Peyer's patch (tissue), 4 donors: ENCODE results near the gene TRPC1. TPM values are rescaled to one million over a fixed set of nuclear protein-coding genes. Genes with fewer than 3 reads are reported as not detected.

ENCODE experiments used
- DNase-seq, 3 donors: peaks; one replicate each; pipeline ENCODE4 v3.0.0-alpha.2; 2017 to 2019
- H3K27ac ChIP-seq, 4 donors: fragments of 200-600 bp; sonication (generic); one replicate each; pipeline ENCODE4 v1.5.1; 2016 to 2019
- H3K27me3 ChIP-seq, 2 donors: fragments of 200-600 bp; sonication (generic); one replicate each; pipeline ENCODE4 v1.5.1; 2019
- H3K36me3 ChIP-seq, 3 donors: fragments of 200-600 bp; sonication (generic); one replicate each; pipeline ENCODE4 v1.5.1; 2016 to 2019
- H3K4me1 ChIP-seq, 4 donors: fragments of 200-600 bp; sonication (generic); one replicate each; pipeline ENCODE4 v1.5.1; 2016 to 2019
- H3K4me3 ChIP-seq, 4 donors: fragments of 200-600 bp; sonication (generic); 1 replicate in 3 of 4; 2 replicates in 1 of 4; pipeline ENCODE4 v1.5.1; 2016 to 2019; ENCODE audit warnings: mild to moderate bottlenecking in 1 of 4
- H3K9me3 ChIP-seq, 4 donors: fragments of 200-600 bp; sonication (generic); one replicate each; pipeline ENCODE4 v1.5.1; 2016 to 2019; ENCODE audit warnings: mild to moderate bottlenecking in 1 of 4
- POLR2A ChIP-seq, 2 donors: fragments of 450-650 bp; IDR thresholded peaks; one replicate each; pipeline ENCODE4 v1.5.1; 2017; ENCODE audit warnings: antibody characterized with exemption in 2 of 2, mild to moderate bottlenecking in 2 of 2, moderate library complexity in 2 of 2
- total RNA-seq, 4 donors: library from RNA; depleted of rRNA; stranded (reverse); fragments of >200 nt; gene quantifications; one replicate each; pipeline ENCODE4 v1.1.0, GENCODE V29; 2016
- TF ChIP-seq, protein P1 (sequence below), 6 experiments: fragments of 450-650 bp in 4 of 6; fragments of 200-600 bp in 2 of 6; sonication (generic) in 1 of 6; IDR thresholded peaks; one replicate each; pipeline ENCODE4 v1.5.1; 2017 to 2019; ENCODE audit warnings: antibody characterized with exemption in 6 of 6, mild to moderate bottlenecking in 3 of 6, moderate library complexity in 1 of 6

TRPC1 gene
- total RNA-seq, 4 donors from 2014 or later = 1.1 to 12.4 (median 3.4) TPM

DNA sequence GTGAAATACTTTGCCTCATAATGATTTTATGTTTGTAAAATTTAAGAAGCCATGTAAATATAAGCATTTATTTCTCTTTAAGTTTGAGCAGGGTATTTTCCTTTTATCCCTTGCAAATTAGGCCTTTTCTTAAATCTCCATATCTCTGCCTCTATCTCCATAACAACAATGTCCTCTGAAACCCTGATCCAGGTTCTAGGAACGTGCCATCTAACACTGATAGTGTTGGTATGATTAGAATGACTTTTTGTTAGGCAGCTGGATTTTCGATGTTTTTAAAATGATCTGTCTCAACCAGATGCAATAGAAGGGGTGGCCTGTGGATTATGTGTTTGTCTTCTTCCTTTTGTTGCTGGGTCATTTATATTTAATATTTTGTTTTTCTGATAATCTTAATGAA is 77.9 kb downstream of the TRPC1 start:
- Histone ChIP-seq H3K4me3 (no peak overlapping the region), H3K4me1 (no peaks in the 10 kb centered on the region), H3K36me3 (no peaks in the 10 kb centered on the region), H3K27ac (no peak overlapping the region), H3K9me3 (no peaks in the 10 kb centered on the region), H3K27me3 (no peaks in the 10 kb centered on the region)
- TF ChIP-seq, protein P1, sequence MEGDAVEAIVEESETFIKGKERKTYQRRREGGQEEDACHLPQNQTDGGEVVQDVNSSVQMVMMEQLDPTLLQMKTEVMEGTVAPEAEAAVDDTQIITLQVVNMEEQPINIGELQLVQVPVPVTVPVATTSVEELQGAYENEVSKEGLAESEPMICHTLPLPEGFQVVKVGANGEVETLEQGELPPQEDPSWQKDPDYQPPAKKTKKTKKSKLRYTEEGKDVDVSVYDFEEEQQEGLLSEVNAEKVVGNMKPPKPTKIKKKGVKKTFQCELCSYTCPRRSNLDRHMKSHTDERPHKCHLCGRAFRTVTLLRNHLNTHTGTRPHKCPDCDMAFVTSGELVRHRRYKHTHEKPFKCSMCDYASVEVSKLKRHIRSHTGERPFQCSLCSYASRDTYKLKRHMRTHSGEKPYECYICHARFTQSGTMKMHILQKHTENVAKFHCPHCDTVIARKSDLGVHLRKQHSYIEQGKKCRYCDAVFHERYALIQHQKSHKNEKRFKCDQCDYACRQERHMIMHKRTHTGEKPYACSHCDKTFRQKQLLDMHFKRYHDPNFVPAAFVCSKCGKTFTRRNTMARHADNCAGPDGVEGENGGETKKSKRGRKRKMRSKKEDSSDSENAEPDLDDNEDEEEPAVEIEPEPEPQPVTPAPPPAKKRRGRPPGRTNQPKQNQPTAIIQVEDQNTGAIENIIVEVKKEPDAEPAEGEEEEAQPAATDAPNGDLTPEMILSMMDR (IDR thresholded peaks at IDR 0.05) = no peak
- TF ChIP-seq POLR2A (IDR thresholded peaks at IDR 0.05) = no peak
- DNase-seq = no peak

DNA sequence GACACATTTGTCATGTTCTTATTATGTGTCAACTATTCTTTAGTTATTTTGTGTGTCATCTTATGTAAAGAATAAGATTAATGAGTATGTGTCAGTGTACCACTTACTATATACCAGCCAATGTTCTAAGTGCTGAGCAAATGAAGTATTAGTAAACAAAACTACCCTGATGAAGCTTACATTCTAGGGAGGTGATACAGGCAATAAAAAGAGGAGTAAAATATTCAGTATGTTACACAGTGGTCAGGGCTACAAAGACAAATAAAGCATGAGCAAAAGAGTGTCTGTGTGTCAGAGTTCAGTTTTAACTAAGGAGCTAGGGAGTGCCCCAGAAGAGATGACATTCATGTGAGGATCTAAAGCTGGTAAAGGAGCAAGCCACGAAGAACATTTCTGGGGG is 79.1 kb downstream of the TRPC1 start:
- DNase-seq = no peak
- Histone ChIP-seq H3K27ac (no peak overlapping the region), H3K36me3 (no peaks in the 10 kb centered on the region), H3K4me3 (no peak overlapping the region), H3K4me1 (no peaks in the 10 kb centered on the region), H3K9me3 (no peaks in the 10 kb centered on the region), H3K27me3 (no peaks in the 10 kb centered on the region)
- TF ChIP-seq, protein P1 (IDR thresholded peaks at IDR 0.05) = no peak
- no peak for TF ChIP-seq POLR2A (IDR thresholded peaks at IDR 0.05)

DNA sequence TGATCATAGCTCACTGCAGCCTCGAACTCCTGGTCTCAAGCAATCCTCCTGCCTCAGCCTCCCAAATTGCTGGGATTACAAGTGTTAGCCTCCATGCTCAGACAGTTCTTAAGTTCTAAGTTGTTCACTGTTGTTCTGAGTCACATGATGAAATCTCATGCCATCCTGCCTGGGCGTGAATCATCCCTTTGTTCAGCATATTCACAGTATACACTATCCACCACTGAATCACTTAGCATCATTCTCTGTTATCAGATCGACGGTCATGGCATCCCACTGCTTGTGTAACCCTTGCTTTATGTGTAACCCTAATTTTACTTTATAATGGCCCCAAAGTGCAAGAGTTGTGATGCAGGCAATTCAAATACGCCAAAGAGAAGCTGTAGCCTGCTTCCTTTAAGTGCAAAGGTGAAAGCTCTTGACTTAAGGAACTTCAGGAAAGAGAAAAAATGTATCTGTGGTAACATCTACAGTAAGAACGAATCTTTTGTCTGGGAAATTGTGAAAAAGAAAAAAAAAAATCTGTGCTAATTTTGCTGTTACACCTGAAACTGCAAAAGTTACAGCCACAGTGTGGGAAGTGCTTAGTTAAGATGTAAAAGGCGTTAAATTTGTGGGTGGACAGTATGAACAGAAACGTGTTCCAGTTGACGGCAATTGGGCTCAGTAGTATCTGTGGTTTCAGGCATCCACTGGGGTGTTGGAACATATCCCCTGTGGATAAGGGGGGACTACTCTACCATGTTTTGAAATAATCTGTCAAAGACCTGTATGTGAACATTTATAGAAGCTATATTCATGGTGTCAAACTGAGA is 84.5 kb downstream of the TRPC1 start:
- TF ChIP-seq, protein P1 (IDR thresholded peaks at IDR 0.05) = no peak
- TF ChIP-seq POLR2A (IDR thresholded peaks at IDR 0.05) = no peak

DNA sequence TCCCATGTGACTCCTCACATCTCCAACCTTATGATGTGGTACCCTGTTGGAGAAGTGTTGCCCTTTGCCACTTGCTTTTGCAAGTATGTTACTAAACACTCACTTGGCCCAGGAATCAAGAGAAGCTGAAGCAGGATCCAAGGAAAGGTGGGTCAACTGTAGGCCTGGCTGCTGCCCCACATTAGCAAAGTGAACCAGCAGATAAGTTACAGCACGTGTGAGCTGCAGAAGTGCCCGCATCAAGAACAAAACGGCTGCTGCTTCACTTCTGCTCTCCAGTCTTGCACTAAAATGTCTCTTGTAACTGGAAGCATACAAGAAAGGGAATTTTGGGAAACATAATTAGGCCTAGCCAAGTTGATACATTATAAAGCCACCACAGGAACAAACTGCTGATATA is 85.4 kb downstream of the TRPC1 start:
- Histone ChIP-seq H3K9me3 (no peaks in the 10 kb centered on the region), H3K27ac (no peak overlapping the region), H3K36me3 (no peaks in the 10 kb centered on the region), H3K27me3 (no peaks in the 10 kb centered on the region), H3K4me3 (no peak overlapping the region), H3K4me1 (no peaks in the 10 kb centered on the region)
- no peak for DNase-seq
- TF ChIP-seq POLR2A (IDR thresholded peaks at IDR 0.05) = no peak
- TF ChIP-seq, protein P1 (IDR thresholded peaks at IDR 0.05) = no peak

More for the DNA sequence above, 84.5 kb downstream of the TRPC1 start:
- Histone ChIP-seq H3K4me1 (no peaks in the 10 kb centered on the region), H3K9me3 (no peaks in the 10 kb centered on the region), H3K4me3 (no peak overlapping the region), H3K27me3 (no peaks in the 10 kb centered on the region), H3K36me3 (no peaks in the 10 kb centered on the region), H3K27ac (no peak overlapping the region)
- DNase-seq = no peak

DNA sequence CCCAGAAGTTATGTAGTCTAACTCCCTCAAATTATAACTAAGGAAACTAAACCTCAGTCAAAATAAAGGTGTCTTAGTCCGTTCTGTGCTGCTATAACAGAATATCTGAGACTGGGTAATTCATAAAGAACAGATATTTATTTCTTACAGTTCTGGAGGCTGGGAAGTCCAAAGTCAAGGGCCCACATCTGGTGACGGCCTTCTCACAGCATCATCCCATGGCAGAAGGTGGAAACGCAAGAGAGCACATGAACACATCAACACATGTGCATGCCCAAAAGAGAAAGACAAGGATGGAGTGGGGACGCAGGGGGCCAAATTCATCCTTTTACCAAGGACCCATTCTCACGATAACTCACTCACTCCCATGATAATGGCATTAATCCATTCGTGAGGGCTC is 92.0 kb downstream of the TRPC1 start:
- Histone ChIP-seq H3K4me3 (no peak overlapping the region), H3K27me3 (no peaks in the 10 kb centered on the region), H3K36me3 (no peaks in the 10 kb centered on the region), H3K27ac (no peak overlapping the region), H3K4me1 (no peaks in the 10 kb centered on the region), H3K9me3 (no peaks in the 10 kb centered on the region)
- no peak for DNase-seq
- no peak for TF ChIP-seq POLR2A (IDR thresholded peaks at IDR 0.05)
- TF ChIP-seq, protein P1 (IDR thresholded peaks at IDR 0.05) = no peak
